Activated T-cell treated with anti-CD3 and anti-CD28 coated beads, Interleukin-2, amount 50 U/mL, for 1 hour (primary cell): ENCODE results near the gene KDM4B.
A peak's percentile ranks its signal among the peaks of the same experiment; 100 is the strongest.
"Not testable (repeated sequence)": the region's sequence is repeated elsewhere in the genome, so short reads cannot be mapped to it uniquely, and the experiment has no call there.

Source experiments
- DNase-seq: peaks from one replicate; pipeline ENCODE4 v3.0.0-alpha.2; 2020

KDM4B gene

DNA sequence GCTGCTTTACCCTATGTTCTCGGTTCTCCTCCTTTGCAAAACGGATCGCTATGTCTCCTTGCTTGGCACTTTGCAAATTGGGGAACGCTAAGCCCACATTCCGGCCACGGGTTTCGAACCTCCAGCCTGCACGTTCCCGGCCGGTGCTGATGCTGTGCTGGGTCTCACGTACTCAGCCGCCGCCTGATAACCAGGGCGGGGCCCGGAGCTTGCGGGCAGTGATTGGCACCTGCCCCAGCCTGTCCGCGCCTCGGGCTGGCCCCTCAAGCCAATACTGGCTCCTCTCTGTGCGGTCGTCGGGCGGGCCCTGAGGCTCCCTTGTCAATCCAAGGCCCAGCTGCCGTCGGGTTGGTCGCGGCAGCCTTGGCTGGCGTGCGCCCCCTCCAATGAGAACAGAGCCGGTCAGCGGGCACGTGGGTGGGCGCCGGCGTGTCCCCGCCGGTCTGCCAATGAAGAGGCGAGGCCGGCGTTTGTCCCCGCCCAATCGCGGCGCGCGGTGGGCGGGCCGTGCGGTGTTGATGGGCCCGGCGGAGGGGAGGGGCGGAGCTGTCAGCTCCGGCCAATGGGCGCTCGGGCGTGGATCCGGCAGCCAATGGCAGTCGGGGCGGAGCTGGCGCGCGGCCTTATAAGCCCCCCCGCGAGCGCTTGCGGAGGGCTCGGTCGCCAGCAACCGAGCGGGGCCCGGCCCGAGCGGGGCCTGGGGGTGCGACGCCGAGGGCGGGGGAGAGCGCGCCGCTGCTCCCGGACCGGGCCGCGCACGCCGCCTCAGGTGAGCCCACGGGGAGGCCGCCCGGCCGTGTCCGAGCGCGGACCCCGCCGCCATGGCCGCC lies at the start of gene KDM4B:
Gene KDM4B, plus strand, starts transcription at position 652 of the 830 bp plus-strand sequence. CDS start 63,778 bp downstream, outside the sequence.
- peak; percentile 99 for DNase-seq

GRCh38 chr19:4922530-4923275 lies 46.2 kb upstream of the KDM4B start:
- no peak for DNase-seq

- no peak for DNase-seq
These were observed 45.6 kb upstream of the KDM4B start for GRCh38 chr19:4923276-4923747.

DNA sequence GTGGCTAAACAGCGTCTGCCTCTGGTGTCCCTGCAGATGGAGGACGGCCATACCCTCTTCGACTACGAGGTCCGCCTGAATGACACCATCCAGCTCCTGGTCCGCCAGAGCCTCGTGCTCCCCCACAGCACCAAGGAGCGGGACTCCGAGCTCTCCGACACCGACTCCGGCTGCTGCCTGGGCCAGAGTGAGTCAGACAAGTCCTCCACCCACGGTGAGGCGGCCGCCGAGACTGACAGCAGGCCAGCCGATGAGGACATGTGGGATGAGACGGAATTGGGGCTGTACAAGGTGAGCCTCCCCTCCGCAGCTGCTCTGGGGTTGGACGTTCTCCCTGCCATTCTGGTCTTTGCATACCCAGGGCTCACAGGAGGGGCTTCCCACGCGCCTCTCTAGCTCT lies 39.7 kb upstream of the KDM4B start:
- no peak for DNase-seq

DNA sequence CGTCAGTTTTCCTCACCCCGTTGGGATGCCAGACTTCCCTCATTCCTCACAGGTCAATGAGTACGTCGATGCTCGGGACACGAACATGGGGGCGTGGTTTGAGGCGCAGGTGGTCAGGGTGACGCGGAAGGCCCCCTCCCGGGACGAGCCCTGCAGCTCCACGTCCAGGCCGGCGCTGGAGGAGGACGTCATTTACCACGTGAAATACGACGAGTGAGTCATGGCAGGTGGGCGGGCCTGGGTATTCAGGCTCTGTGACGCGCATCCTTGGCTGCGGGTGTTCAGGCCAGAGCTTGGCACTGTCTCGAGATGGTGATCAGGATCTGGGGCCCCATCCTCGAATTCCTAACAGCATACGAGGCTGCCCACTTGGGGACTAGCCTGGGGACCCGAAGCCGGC lies 38.2 kb upstream of the KDM4B start:
- no peak for DNase-seq

- no peak for DNase-seq
These were observed 36.2 kb upstream of the KDM4B start for GRCh38 chr19:4932711-4933110.

GRCh38 chr19:4933528-4933927 lies 35.4 kb upstream of the KDM4B start:
- DNase-seq, result no peak

- no peak for DNase-seq
These were observed 33.5 kb upstream of the KDM4B start for GRCh38 chr19:4935444-4935843.

- no peak for DNase-seq
These were observed 31.9 kb upstream of the KDM4B start for GRCh38 chr19:4937060-4937459.

GRCh38 chr19:4938461-4938860 lies 30.5 kb upstream of the KDM4B start:
- DNase-seq, result not testable (repeated sequence)

GRCh38 chr19:4939466-4939865 lies 29.4 kb upstream of the KDM4B start:
- no peak for DNase-seq

DNA sequence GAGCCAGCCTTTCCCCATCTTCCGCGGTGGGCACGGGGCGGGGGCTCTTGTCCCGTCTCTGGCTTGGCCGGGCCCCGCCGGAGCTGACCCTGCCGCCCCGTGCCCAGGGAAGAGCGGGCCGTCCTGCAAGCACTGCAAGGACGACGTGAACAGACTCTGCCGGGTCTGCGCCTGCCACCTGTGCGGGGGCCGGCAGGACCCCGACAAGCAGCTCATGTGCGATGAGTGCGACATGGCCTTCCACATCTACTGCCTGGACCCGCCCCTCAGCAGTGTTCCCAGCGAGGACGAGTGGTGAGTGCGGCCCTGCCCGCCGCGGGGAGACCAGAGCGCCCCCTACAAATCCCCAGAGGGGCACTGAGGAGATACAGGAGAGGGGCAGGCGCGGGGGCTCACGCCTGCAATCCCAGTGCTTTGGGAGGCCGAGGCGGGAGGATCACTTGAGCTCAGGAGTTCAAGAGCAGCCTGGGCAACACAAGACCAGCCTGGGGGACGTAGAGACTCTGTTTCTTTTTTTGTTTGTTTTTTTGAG lies 27.2 kb upstream of the KDM4B start:
- not testable (repeated sequence) for DNase-seq

GRCh38 chr19:4950650-4951049 lies 18.3 kb upstream of the KDM4B start:
- not testable (repeated sequence) for DNase-seq

- DNase-seq, result no peak
These were observed 17.3 kb upstream of the KDM4B start for GRCh38 chr19:4951656-4952055.

GRCh38 chr19:4952945-4953344 lies 16.0 kb upstream of the KDM4B start:
- DNase-seq, result no peak

DNA sequence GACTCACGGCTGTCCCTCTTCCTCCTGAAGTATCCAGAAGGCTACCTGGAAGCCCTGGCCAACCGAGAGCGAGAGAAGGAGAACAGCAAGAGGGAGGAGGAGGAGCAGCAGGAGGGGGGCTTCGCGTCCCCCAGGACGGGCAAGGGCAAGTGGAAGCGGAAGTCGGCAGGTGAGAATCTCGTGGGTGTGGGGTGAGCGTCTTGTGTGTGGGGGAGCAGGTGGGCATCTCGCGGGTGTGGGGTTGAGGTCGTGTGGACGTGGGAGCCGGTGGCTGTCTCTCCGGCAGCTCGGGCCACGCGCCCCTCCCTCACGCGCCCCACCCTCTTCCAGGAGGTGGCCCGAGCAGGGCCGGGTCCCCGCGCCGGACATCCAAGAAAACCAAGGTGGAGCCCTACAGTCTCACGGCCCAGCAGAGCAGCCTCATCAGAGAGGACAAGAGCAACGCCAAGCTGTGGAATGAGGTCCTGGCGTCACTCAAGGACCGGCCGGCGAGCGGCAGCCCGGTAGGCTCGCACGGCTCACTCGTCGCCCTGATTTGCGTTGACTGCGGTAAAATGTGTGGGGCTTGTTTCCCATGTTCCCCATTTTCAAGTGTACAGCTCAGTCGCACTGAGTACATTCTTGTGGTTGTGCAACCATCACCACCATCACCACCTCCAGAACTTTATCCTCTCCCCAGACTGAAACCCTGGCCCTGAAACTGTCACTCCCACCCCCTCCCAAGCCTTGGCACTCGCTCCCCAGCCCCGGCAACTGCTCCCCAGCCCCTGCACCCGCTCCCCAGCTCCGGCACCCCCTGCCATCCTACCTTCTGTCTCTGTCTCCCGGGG lies 14.4 kb upstream of the KDM4B start:
- DNase-seq, result not testable (repeated sequence)

GRCh38 chr19:4955274-4955673 lies 13.6 kb upstream of the KDM4B start:
- DNase-seq, result no peak

DNA sequence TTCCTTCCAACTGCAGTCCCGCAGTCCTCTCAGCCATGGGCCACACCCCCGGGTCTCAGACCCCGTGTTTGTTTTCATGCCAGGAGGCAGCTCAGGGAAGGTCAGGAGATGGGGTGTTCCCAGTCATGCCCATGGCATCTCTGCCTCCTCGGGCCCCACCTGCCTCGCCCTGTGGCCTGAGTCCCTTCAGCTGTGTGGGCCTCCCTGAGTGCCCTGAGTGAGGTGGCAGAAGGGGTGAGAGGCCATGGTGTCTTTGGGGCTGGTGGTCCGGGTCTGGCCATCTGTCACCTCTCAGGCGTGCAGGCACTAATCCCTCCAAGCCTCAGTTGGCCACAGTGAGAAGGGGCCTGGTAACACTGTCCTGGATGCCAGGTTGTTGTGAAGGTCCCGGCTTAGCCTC lies 10.9 kb upstream of the KDM4B start:
- DNase-seq, result no peak

DNA sequence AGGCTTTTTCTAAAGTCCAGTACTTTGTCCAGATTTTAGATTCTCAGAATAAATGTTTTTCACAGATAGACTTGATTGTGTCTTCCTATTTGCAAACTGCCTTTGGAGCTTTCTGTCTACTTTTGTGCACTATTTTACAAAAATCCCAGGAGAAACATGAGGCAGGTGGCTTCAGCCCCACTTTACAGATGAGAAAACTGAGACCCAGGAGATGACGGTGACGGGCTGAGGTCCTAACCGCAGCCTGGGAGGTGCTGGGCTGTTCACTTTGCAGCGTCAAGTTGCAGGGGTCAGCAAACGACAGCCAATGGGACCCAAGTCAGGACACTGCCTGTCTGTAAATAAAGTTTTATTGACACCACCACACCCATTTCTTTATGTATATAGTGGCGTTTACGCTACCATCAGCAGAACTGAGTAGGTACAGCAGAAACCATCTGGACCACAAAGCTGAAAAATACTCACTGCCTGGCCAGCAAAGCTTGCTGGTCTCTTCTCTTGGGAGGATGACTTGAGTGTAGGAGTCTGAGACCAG lies 6.8 kb upstream of the KDM4B start:
- no peak for DNase-seq

DNA sequence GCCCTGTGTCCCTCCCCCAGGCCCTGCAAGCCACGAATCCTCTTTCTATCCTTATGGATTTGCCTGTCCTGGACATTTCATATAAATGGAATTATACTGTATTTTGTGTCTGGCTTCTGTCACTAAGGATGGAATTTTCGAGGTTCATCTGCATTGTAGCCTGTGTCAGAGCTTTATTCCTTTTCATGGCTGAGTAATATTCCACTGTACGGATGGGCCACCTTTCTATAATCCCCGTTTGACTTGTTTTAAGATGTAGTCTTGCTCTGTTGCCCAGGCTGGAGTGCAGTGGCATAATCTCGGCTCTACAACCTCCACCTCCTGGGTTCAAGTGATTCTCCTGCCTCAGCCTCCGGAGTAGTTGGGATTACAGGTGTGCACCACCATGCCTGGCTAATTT lies 3.9 kb upstream of the KDM4B start:
- no peak for DNase-seq

GRCh38 chr19:4966591-4966990 lies 2.3 kb upstream of the KDM4B start:
- DNase-seq, result no peak

GRCh38 chr19:4967738-4968461 lies 1.0 kb upstream of the KDM4B start:
- DNase-seq, result no peak
